Measurements from ENCODE around the gene ARSH. TPM values are rescaled to one million over a fixed set of nuclear protein-coding genes. Genes with fewer than 3 reads are reported as not detected.
A peak's percentile ranks its signal among the peaks of the same experiment; 100 is the strongest.
"Not testable (repeated sequence)": the region's sequence is repeated elsewhere in the genome, so short reads cannot be mapped to it uniquely, and the experiment has no call there.

Gene ARSH
- total and polyA plus RNA-seq, 2 of the 8 experiments (the other 6 are each of a cell fraction or from before 2014, with no cell fraction given): not detected

DNA sequence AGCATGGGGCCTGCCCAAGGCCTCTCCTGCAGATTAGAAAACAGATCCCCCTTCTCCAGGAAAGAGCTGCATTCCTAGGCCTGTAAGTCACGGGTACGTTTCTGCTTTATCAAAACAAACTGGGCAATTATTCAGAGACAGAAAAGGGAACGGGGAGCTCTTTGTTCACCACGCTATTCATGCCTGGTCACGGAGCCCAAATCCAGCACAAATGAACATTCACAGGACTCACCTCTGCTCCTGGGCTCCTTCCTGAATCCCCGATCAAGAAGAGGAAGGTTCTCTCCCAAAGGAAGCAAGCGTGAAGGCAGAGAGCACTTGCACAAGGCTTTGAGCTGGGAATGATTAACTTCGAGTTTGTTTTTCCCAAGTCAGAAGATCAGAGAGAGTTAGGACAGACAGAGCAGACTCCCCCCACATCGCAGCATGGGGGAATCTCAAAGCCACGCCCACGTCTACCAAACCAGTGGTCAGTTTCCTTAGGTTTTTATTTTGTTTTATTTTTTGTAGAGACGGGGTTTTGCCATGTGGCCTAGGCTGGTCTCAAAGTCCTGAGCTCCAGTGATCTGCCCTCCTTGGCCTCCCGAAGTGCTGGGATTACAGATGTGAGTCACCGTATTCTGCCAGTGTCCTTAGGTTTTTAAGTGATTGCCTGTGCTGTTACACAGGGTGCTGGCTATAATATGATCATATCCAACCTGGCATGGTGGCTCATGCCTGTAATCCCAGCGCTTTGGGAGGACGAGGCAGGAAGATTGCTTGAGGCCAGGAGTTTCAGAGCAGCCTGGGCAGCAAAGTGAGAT lies 42.2 kb upstream of the ARSH start:
- H3K4me2 ChIP-seq (ENCODE audit: insufficient read depth in 1 of 2, low read depth in 2 of 2, low read length in 2 of 2): peak overlapping the region in 1 of 2 experiments; percentile 52; a peak in 2 of 4 replicates
- H3K4me1 ChIP-seq (replicated peaks in 1 of 4; ENCODE audit: control insufficient read depth in 3 of 4, insufficient read depth in 4 of 4, low read length in 3 of 4): peaks cover 0 to 12% (median 3%) of the 10 kb centered on the region in 4 experiments; a peak in 4 of 7 replicates
- H4K20me1 ChIP-seq (replicated peaks in 1 of 2; ENCODE audit: control insufficient read depth in 1 of 2, insufficient read depth in 2 of 2, low read length in 2 of 2); DNase-seq (ENCODE audit: low read depth in 1 of 2, low spot score in 2 of 2); H3K36me3 ChIP-seq (ENCODE audit: control insufficient read depth in 2 of 4, insufficient read depth in 4 of 4, low read length in 3 of 4); H3K4me3 ChIP-seq (ENCODE audit: extremely low read depth in 1 of 4, insufficient read depth in 2 of 4, low read depth in 3 of 4, low read length in 4 of 4); H3K79me2 ChIP-seq (ENCODE audit: control insufficient read depth in 1 of 2, insufficient read depth in 2 of 2, low read length in 2 of 2); H2BK15ac ChIP-seq (ENCODE audit: low read length); H3K14ac ChIP-seq (ENCODE audit: insufficient read length); H3K9ac ChIP-seq (replicated peaks in 1 of 4; ENCODE audit: extremely low read depth in 1 of 4, low read depth in 3 of 4, low read length in 3 of 4); H2AK5ac ChIP-seq (ENCODE audit: low read depth, low read length); H2BK120ac ChIP-seq (replicated peaks; ENCODE audit: low read depth, low read length); H3K27me3 ChIP-seq (replicated peaks in 1 of 4; ENCODE audit: control insufficient read depth in 3 of 4, extremely low read depth in 1 of 4, insufficient read depth in 3 of 4, low read length in 3 of 4); H3K23ac ChIP-seq (ENCODE audit: insufficient read length); H3K27ac ChIP-seq (ENCODE audit: low read depth, low read length); H3K79me1 ChIP-seq (ENCODE audit: low read depth, low read length); H3K4ac ChIP-seq (replicated peaks; ENCODE audit: insufficient read length, low read depth, low read length); H2BK20ac ChIP-seq (ENCODE audit: low read length); H3K56ac ChIP-seq (replicated peaks; ENCODE audit: insufficient read length, low read depth, low read length); H3K9me3 ChIP-seq (ENCODE audit: insufficient read depth in 2 of 2, low read depth in 1 of 2, low read length in 1 of 2); POLR2A ChIA-PET (ENCODE audit: partially characterized antibody); H3K23me2 ChIP-seq (ENCODE audit: low read depth, low read length): not testable (repeated sequence)
- H4K91ac ChIP-seq (replicated peaks; ENCODE audit: insufficient read length, low read length): peak overlapping the region; percentile 54
- H4K8ac ChIP-seq (ENCODE audit: extremely low read depth, insufficient read depth, low read length): peak overlapping the region; percentile 25; the same call in 1 of the 2 replicates
- H2BK12ac ChIP-seq (ENCODE audit: low read depth, low read length): peak overlapping the region; percentile 62; the same call in 1 of the 2 replicates
- H3K18ac ChIP-seq (ENCODE audit: extremely low read depth, low read length): peak overlapping the region; percentile 83
- FAIRE-seq: peak; percentile 48
- H2AFZ ChIP-seq (ENCODE audit: low read length): peak overlapping the region; percentile 53
- H4K5ac ChIP-seq (ENCODE audit: insufficient read length, low read depth, low read length): peak overlapping the region; percentile 44
- CTCF ChIA-PET (ENCODE audit: partially characterized antibody): interaction anchor here (0.7 kb wide), 1 partner anchor 20 kb away, joined by 3 read pairs; no protein-coding TSS in a partner anchor
- H2BK5ac ChIP-seq (ENCODE audit: low read depth, low read length): peak overlapping the region; percentile 49
- 78% methylated on average over 12 of the region's 16 CpGs; no CpG with 5 or more reads in 1 of the 2 experiments for WGBS, 2 experiments (ENCODE audit: extremely low coverage in 1 of 2, insufficient coverage in 1 of 2, insufficient read length in 1 of 2, insufficient replicate concordance in 2 of 2, low coverage in 1 of 2, low lambda C conversion rate in 2 of 2, missing lambda C conversion rate in 1 of 2)

All from H1 (cell line).